HepG2 (cell line): ENCODE results near the gene NTSR2. TPM values are rescaled to one million over a fixed set of nuclear protein-coding genes. Genes with fewer than 3 reads are reported as not detected.
A peak's percentile ranks its signal among the peaks of the same experiment; 100 is the strongest.

ENCODE experiments used
- AGO2 ChIP-seq: fragments of 200-400 bp; formaldehyde crosslinking; optimal IDR thresholded peaks from 2 replicates; pipeline ENCODE3; 2017; ENCODE audit warnings: mild to moderate bottlenecking, low read depth, low read length, moderate library complexity
- ARHGAP35 ChIP-seq: sonication (generic); formaldehyde crosslinking; IDR thresholded peaks from 2 replicates; pipeline ENCODE4 v1.9.0; 2022; ENCODE audit warnings: mild to moderate bottlenecking, inconsistent platforms, moderate library complexity, missing genetic modification reagents, borderline replicate concordance
- CBX5 ChIP-seq: sonication (generic); formaldehyde crosslinking; IDR thresholded peaks from 2 replicates; pipeline ENCODE4 v1.4.0; 2020; ENCODE audit warnings: missing genetic modification reagents, borderline replicate concordance
- POGZ ChIP-seq: sonication (generic); formaldehyde crosslinking; IDR thresholded peaks from 2 replicates; pipeline ENCODE4 v1.4.0; 2020; ENCODE audit warnings: mild to moderate bottlenecking, missing genetic modification reagents
- YY1 ChIP-seq: IDR thresholded peaks from 2 replicates; pipeline ENCODE4 v1.6.1; 2011; ENCODE audit warnings: low read length, low read depth, moderate library complexity, mild to moderate bottlenecking; ENCODE audit not compliant: insufficient read depth, insufficient replicate concordance
- ZFP36L1 ChIP-seq: sonication (generic); formaldehyde crosslinking; IDR thresholded peaks from 2 replicates; pipeline ENCODE4 v1.8.0; 2022; ENCODE audit warnings: mild to moderate bottlenecking, missing genetic modification reagents, moderate library complexity
- ZMAT3 ChIP-seq: sonication (generic); formaldehyde crosslinking; conservative IDR thresholded peaks from 2 replicates; pipeline ENCODE4 v1.7.0; 2021; ENCODE audit warnings: missing genetic modification reagents
- ZNF572 ChIP-seq: sonication (generic); formaldehyde crosslinking; IDR thresholded peaks from 2 replicates; pipeline ENCODE4 v1.5.1; 2020; ENCODE audit warnings: mild to moderate bottlenecking, missing genetic modification reagents
- ZNF619 ChIP-seq: sonication (generic); formaldehyde crosslinking; IDR thresholded peaks from 2 replicates; pipeline ENCODE4 v1.4.0; 2020; ENCODE audit warnings: mild to moderate bottlenecking, missing genetic modification reagents
- polyA plus RNA-seq, 8 experiments: library from polyadenylated mRNA; depleted of rRNA in 3 of 8; stranded (reverse) in 7 of 8; unstranded in 1 of 8; fragments of >200 nt; fragmentation: Illumina TruSeq in 4 of 8; extraction: Trizol in 4 of 8; gene quantifications; 2 replicates each; pipeline versions ENCODE4 v1.2.1 to v1.2.3, GENCODE V29; 2011 to 2016; ENCODE audit warnings: low read depth in 4 of 8, missing spikeins in 1 of 8, mixed read lengths in 1 of 8; ENCODE audit not compliant: insufficient read depth in 1 of 8
- total RNA-seq, 5 experiments: library from RNA; depleted of rRNA; stranded (reverse); fragments of >200 nt; fragmentation: Illumina TruSeq; extraction: Trizol; gene quantifications; 2 replicates each; pipeline ENCODE4 v1.2.3, GENCODE V29; 2016; ENCODE audit warnings: low read depth in 1 of 5
- TF ChIP-seq, protein P1 (sequence below): sonication (generic); formaldehyde crosslinking; IDR thresholded peaks from 2 replicates; pipeline ENCODE4 v1.8.0; 2022; ENCODE audit warnings: mild to moderate bottlenecking, missing genetic modification reagents, moderate library complexity
- TF ChIP-seq, protein P2 (sequence below): sonication (generic); formaldehyde crosslinking; IDR thresholded peaks from 2 replicates; pipeline ENCODE4 v1.5.0; 2020; ENCODE audit warnings: mild to moderate bottlenecking, missing genetic modification reagents, borderline replicate concordance
- TF ChIP-seq, protein P3 (sequence below): sonication (generic); formaldehyde crosslinking; IDR thresholded peaks from 2 replicates; pipeline ENCODE4 v1.9.0; 2022; ENCODE audit warnings: missing genetic modification reagents, mild to moderate bottlenecking, borderline replicate concordance
- TF ChIP-seq, protein P4 (sequence below): sonication (generic); formaldehyde crosslinking; IDR thresholded peaks from 2 replicates; pipeline ENCODE4; 2020; ENCODE audit warnings: missing genetic modification reagents, mild to moderate bottlenecking, borderline replicate concordance
- TF ChIP-seq, protein P5 (sequence below): sonication (generic); formaldehyde crosslinking; IDR thresholded peaks from 2 replicates; pipeline ENCODE4 v1.4.0; 2020; ENCODE audit warnings: missing genetic modification reagents, borderline replicate concordance

NTSR2 gene
- total and polyA plus RNA-seq, 2 of the 13 experiments (the other 11 are each of a cell fraction or from before 2014, with no cell fraction given): not detected

DNA sequence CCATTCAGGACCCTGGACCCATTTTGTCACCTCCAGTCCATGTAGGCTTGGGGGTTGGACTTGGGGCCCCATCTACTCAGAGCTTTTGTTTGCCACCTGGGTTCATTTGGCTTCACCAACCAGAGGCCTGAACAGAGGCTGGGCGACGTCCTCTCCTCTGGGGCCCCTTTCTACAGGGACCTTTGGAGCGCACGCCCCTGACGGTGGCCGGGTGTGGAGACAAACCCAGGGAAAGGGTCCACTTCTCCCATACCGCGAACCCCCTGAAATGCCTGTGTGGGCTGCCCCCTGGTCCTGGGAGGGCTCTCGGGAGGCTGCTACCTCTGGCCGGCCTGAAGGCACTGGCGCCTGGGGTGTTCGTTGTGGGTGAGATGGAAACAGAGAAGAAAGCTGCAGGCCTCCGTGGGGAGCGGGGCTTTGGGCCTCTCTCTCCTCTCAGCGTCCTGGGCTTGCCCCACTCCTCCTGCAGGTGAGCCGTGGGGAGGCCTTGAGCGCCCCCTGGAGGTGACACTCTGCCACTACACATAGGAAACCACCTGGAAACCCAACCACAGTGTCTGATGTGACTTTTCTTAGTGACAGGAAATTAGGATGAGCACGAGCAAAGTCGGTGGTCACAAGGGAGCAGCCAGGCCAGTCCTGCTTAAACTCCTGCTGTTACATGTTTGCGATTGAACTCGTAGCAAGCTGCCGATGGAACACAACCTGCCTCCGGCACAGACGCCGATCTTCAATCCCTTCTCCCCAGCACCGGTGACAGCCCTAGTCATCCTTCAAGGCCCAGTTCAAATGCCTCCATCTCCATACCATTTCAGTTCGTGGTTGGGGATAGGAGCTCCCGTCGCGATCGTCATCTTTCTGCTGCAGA lies 12.0 kb upstream of the NTSR2 start (continued):
- TF ChIP-seq, protein P1, sequence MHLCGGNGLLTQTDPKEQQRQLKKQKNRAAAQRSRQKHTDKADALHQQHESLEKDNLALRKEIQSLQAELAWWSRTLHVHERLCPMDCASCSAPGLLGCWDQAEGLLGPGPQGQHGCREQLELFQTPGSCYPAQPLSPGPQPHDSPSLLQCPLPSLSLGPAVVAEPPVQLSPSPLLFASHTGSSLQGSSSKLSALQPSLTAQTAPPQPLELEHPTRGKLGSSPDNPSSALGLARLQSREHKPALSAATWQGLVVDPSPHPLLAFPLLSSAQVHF (CRISPR knock-in tag): no peak
- TF ChIP-seq, protein P2, sequence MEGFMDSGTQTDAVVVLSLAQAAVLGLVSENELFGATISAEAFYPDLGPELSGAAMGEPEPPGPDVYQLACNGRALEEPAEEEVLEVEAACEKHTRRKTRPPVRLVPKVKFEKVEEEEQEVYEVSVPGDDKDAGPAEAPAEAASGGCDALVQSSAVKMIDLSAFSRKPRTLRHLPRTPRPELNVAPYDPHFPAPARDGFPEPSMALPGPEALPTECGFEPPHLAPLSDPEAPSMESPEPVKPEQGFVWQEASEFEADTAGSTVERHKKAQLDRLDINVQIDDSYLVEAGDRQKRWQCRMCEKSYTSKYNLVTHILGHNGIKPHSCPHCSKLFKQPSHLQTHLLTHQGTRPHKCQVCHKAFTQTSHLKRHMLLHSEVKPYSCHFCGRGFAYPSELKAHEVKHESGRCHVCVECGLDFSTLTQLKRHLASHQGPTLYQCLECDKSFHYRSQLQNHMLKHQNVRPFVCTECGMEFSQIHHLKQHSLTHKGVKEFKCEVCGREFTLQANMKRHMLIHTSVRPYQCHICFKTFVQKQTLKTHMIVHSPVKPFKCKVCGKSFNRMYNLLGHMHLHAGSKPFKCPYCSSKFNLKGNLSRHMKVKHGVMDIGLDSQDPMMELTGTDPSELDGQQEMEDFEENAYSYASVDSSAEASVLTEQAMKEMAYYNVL: no peak; the same call in 1 of the 2 replicates
- TF ChIP-seq, protein P3, sequence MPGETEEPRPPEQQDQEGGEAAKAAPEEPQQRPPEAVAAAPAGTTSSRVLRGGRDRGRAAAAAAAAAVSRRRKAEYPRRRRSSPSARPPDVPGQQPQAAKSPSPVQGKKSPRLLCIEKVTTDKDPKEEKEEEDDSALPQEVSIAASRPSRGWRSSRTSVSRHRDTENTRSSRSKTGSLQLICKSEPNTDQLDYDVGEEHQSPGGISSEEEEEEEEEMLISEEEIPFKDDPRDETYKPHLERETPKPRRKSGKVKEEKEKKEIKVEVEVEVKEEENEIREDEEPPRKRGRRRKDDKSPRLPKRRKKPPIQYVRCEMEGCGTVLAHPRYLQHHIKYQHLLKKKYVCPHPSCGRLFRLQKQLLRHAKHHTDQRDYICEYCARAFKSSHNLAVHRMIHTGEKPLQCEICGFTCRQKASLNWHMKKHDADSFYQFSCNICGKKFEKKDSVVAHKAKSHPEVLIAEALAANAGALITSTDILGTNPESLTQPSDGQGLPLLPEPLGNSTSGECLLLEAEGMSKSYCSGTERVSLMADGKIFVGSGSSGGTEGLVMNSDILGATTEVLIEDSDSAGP (CRISPR knock-in tag): peak; percentile 71; the same call in 1 of the 2 replicates
- peak; percentile 20 for TF ChIP-seq YY1
- TF ChIP-seq ZMAT3: 0 out of 2 replicates have a peak, but pooled peaks have one; percentile 45
- no peak for TF ChIP-seq ZFP36L1 (CRISPR knock-in tag)
- peak; percentile 49 for TF ChIP-seq POGZ (CRISPR knock-in tag)
- TF ChIP-seq, protein P4, sequence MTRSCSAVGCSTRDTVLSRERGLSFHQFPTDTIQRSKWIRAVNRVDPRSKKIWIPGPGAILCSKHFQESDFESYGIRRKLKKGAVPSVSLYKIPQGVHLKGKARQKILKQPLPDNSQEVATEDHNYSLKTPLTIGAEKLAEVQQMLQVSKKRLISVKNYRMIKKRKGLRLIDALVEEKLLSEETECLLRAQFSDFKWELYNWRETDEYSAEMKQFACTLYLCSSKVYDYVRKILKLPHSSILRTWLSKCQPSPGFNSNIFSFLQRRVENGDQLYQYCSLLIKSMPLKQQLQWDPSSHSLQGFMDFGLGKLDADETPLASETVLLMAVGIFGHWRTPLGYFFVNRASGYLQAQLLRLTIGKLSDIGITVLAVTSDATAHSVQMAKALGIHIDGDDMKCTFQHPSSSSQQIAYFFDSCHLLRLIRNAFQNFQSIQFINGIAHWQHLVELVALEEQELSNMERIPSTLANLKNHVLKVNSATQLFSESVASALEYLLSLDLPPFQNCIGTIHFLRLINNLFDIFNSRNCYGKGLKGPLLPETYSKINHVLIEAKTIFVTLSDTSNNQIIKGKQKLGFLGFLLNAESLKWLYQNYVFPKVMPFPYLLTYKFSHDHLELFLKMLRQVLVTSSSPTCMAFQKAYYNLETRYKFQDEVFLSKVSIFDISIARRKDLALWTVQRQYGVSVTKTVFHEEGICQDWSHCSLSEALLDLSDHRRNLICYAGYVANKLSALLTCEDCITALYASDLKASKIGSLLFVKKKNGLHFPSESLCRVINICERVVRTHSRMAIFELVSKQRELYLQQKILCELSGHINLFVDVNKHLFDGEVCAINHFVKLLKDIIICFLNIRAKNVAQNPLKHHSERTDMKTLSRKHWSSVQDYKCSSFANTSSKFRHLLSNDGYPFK (CRISPR knock-in tag): peak; percentile 29; the same call in 1 of the 2 replicates
- TF ChIP-seq ARHGAP35: no peak
- no peak for TF ChIP-seq AGO2
- 0 out of 2 replicates have a peak, but pooled peaks have one; percentile 40 for TF ChIP-seq ZNF572 (CRISPR knock-in tag)
- peak; percentile 53; the same call in 1 of the 2 replicates for TF ChIP-seq ZNF619
- TF ChIP-seq, protein P5, sequence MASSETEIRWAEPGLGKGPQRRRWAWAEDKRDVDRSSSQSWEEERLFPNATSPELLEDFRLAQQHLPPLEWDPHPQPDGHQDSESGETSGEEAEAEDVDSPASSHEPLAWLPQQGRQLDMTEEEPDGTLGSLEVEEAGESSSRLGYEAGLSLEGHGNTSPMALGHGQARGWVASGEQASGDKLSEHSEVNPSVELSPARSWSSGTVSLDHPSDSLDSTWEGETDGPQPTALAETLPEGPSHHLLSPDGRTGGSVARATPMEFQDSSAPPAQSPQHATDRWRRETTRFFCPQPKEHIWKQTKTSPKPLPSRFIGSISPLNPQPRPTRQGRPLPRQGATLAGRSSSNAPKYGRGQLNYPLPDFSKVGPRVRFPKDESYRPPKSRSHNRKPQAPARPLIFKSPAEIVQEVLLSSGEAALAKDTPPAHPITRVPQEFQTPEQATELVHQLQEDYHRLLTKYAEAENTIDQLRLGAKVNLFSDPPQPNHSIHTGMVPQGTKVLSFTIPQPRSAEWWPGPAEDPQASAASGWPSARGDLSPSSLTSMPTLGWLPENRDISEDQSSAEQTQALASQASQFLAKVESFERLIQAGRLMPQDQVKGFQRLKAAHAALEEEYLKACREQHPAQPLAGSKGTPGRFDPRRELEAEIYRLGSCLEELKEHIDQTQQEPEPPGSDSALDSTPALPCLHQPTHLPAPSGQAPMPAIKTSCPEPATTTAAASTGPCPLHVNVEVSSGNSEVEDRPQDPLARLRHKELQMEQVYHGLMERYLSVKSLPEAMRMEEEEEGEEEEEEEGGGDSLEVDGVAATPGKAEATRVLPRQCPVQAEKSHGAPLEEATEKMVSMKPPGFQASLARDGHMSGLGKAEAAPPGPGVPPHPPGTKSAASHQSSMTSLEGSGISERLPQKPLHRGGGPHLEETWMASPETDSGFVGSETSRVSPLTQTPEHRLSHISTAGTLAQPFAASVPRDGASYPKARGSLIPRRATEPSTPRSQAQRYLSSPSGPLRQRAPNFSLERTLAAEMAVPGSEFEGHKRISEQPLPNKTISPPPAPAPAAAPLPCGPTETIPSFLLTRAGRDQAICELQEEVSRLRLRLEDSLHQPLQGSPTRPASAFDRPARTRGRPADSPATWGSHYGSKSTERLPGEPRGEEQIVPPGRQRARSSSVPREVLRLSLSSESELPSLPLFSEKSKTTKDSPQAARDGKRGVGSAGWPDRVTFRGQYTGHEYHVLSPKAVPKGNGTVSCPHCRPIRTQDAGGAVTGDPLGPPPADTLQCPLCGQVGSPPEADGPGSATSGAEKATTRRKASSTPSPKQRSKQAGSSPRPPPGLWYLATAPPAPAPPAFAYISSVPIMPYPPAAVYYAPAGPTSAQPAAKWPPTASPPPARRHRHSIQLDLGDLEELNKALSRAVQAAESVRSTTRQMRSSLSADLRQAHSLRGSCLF (CRISPR knock-in tag): no peak
- TF ChIP-seq CBX5: peak; percentile 47; the same call in 1 of the 2 replicates
